HEK293 (cell line): ENCODE measurements around the gene LSM14B.
"Not testable (repeated sequence)": the region's sequence is repeated elsewhere in the genome, so short reads cannot be mapped to it uniquely, and the experiment has no call there.

Experiments
- CTCF ChIA-PET: fragments of 350-600 bp; formaldehyde crosslinking; extraction: SDS; loops from one replicate; lab custom pipeline; 2021; ENCODE audit warnings: antibody characterized with exemption; lab: Yijun Ruan, JAX
- POLR2A ChIA-PET: fragments of 300-600 bp; formaldehyde crosslinking; extraction: SDS; loops from one replicate; lab custom pipeline; 2020; ENCODE audit warnings: antibody characterized with exemption, inconsistent platforms; lab: Yijun Ruan, JAX
- H3K27ac ChIP-seq: fragments of 200-500 bp; sonication (Bioruptor generic); 2 replicates; pipeline ENCODE4 v1.5.1; 2014; ENCODE audit warnings: low read depth, low read length, control low read depth, inconsistent platforms; ENCODE audit errors: extremely low read depth
- H3K36me3 ChIP-seq, 2 experiments: fragments of 200-500 bp in 1 of 2; sonication (Bioruptor generic) in 1 of 2; 1 replicate in 1 of 2; 2 replicates in 1 of 2; pipeline ENCODE4 v1.5.1; 2014 to 2017; ENCODE audit warnings: inconsistent platforms in 2 of 2, low read length in 2 of 2; ENCODE audit not compliant: control insufficient read depth in 2 of 2, insufficient read depth in 1 of 2
- H3K4me1 ChIP-seq: fragments of 200-500 bp; sonication (Bioruptor generic); 2 replicates; pipeline ENCODE4 v1.5.1; 2014; ENCODE audit warnings: mild to moderate bottlenecking, low read length, inconsistent platforms; ENCODE audit not compliant: control insufficient read depth, insufficient read depth
- H3K4me3 ChIP-seq: 2 replicates; pipeline ENCODE4 v1.5.1; 2011; ENCODE audit warnings: low read depth, mild to moderate bottlenecking, control low read depth, low read length, moderate library complexity
- H3K9me3 ChIP-seq: fragments of 200-500 bp; sonication (Bioruptor generic); 2 replicates; pipeline ENCODE4 v1.5.1; 2014; ENCODE audit warnings: low read depth, low read length, inconsistent platforms; ENCODE audit not compliant: control insufficient read depth, insufficient read depth
- BCL6B ChIP-seq: fragments of 450-650 bp; formaldehyde crosslinking; IDR thresholded peaks from 2 replicates; pipeline ENCODE4 v1.5.1; 2017; ENCODE audit warnings: missing biosample characterization, missing genetic modification characterization
- PRDM6 ChIP-seq: fragments of 450-650 bp; formaldehyde crosslinking; IDR thresholded peaks from 2 replicates; pipeline ENCODE4 v1.5.1; 2017; ENCODE audit warnings: missing biosample characterization, missing genetic modification characterization
- SCRT1 ChIP-seq: fragments of 450-650 bp; formaldehyde crosslinking; IDR thresholded peaks from 2 replicates; pipeline ENCODE4 v1.5.1; 2016; ENCODE audit warnings: missing biosample characterization, missing genetic modification characterization, borderline replicate concordance
- ZBTB1 ChIP-seq: fragments of 450-650 bp; formaldehyde crosslinking; IDR thresholded peaks from 2 replicates; pipeline ENCODE4 v1.5.1; 2016; ENCODE audit warnings: missing biosample characterization, missing genetic modification characterization
- ZBTB20 ChIP-seq: fragments of 450-650 bp; formaldehyde crosslinking; IDR thresholded peaks from 2 replicates; pipeline ENCODE4 v1.5.1; 2016; ENCODE audit warnings: missing biosample characterization, missing genetic modification characterization
- ZFHX2 ChIP-seq: fragments of 450-650 bp; formaldehyde crosslinking; conservative IDR thresholded peaks from 2 replicates; pipeline ENCODE4 v1.5.1; 2016; ENCODE audit warnings: missing biosample characterization, missing genetic modification characterization
- ZNF157 ChIP-seq: fragments of 450-650 bp; formaldehyde crosslinking; IDR thresholded peaks from 2 replicates; pipeline ENCODE4 v1.5.1; 2016; ENCODE audit warnings: missing biosample characterization, missing genetic modification characterization
- ZNF169 ChIP-seq: fragments of 450-650 bp; formaldehyde crosslinking; IDR thresholded peaks from 2 replicates; pipeline ENCODE4 v1.5.1; 2016; ENCODE audit warnings: missing biosample characterization, missing genetic modification characterization
- ZNF274 ChIP-seq, 2 experiments: fragments of 200-500 bp in 1 of 2; fragments of 450-650 bp in 1 of 2; sonication (Bioruptor generic) in 1 of 2; formaldehyde crosslinking in 1 of 2; IDR thresholded peaks; 2 replicates each; pipeline versions ENCODE4 v1.5.1 to v1.6.1; 2014 to 2016; ENCODE audit warnings: borderline replicate concordance in 1 of 2, inconsistent platforms in 1 of 2, low read length in 1 of 2, missing biosample characterization in 1 of 2, missing genetic modification characterization in 1 of 2
- ZNF48 ChIP-seq: fragments of 450-650 bp; formaldehyde crosslinking; IDR thresholded peaks from 2 replicates; pipeline ENCODE4 v1.5.1; 2016; ENCODE audit warnings: missing biosample characterization, missing genetic modification characterization
- ZNF518A ChIP-seq: fragments of 450-650 bp; formaldehyde crosslinking; conservative IDR thresholded peaks from 2 replicates; pipeline ENCODE4 v1.5.1; 2016; ENCODE audit warnings: low read depth, missing biosample characterization, missing genetic modification characterization
- ZNF544 ChIP-seq: fragments of 450-650 bp; formaldehyde crosslinking; IDR thresholded peaks from 2 replicates; pipeline ENCODE4 v1.5.0; 2017; ENCODE audit warnings: missing biosample characterization, missing genetic modification characterization
- ZNF600 ChIP-seq: fragments of 450-650 bp; formaldehyde crosslinking; IDR thresholded peaks from 2 replicates; pipeline ENCODE4 v1.5.1; 2016; ENCODE audit warnings: missing biosample characterization, missing genetic modification characterization
- ZNF677 ChIP-seq: fragments of 450-650 bp; IDR thresholded peaks from 2 replicates; pipeline ENCODE4 v1.5.0; 2018; ENCODE audit warnings: missing biosample characterization, mild to moderate bottlenecking, missing genetic modification characterization, moderate library complexity

The LSM14B gene

GRCh38 chr20:62147528-62147927 is 25.3 kb downstream of the LSM14B start (continued):
- peak; percentile 47; the same call in 1 of the 2 replicates for TF ChIP-seq SCRT1 (tag by site-specific recombination)
- TF ChIP-seq, all 188 proteins: peak for 2

- H3K4me3 ChIP-seq, POLR2A ChIA-PET, H3K9me3 ChIP-seq, H3K27ac ChIP-seq, H3K4me1 ChIP-seq: not testable (repeated sequence)
- H3K36me3 ChIP-seq, result peaks cover 0 to 15% of the 10 kb centered on the region in 2 experiments; a peak in 1 of 3 replicates
- CTCF ChIA-PET, result interaction anchor here (0.6 kb wide), 1 partner anchor 1832 kb away, joined by 3 read pairs; no protein-coding TSS in a partner anchor
Measured at GRCh38 chr20:62148383-62148782, 26.1 kb downstream of the LSM14B start.

GRCh38 chr20:62148908-62149314 is 26.6 kb downstream of the LSM14B start:
- ChIA-PET CTCF (interaction anchor here (0.6 to 1.8 kb wide), 2 partner anchors 8 to 1831 kb away, joined by 3 to 4 read pairs; no protein-coding TSS in a partner anchor), POLR2A (no interaction called here)
- TF ChIP-seq ZNF518A (tag by site-specific recombination) (no peak), ZNF544 (no peak), ZFHX2 (tag by site-specific recombination) (no peak), ZNF677 (no peak), ZNF48 (tag by site-specific recombination) (no peak), ZNF169 (tag by site-specific recombination) (no peak), ZBTB1 (no peak), ZNF157 (tag by site-specific recombination) (no peak), BCL6B (tag by site-specific recombination) (no peak), ZNF274 (IDR thresholded peaks at IDR 0.05; ENCODE audit: low read length) (no peak), ZNF274 (tag by site-specific recombination; IDR thresholded peaks at IDR 0.05; ENCODE audit: borderline replicate concordance) (no peak), PRDM6 (no peak), ZBTB20 (no peak), ZNF600 (tag by site-specific recombination) (no peak)
- H3K4me3 ChIP-seq, result no peak overlapping the region
- no peaks in the 10 kb centered on the region for H3K4me1 ChIP-seq
- H3K27ac ChIP-seq, result no peak overlapping the region
- peaks cover 0 to 18% of the 10 kb centered on the region in 2 experiments; a peak in 1 of 3 replicates for H3K36me3 ChIP-seq
- no peaks in the 10 kb centered on the region for H3K9me3 ChIP-seq
